K562 (cell line): ENCODE measurements around the gene MPC2. TPM values are rescaled to one million over a fixed set of nuclear protein-coding genes. Genes with fewer than 3 reads are reported as not detected.

ENCODE experiments used
- FOXM1 ChIP-seq, 2 experiments: fragments of 450-650 bp in 1 of 2; sonication (generic) in 1 of 2; formaldehyde crosslinking in 1 of 2; IDR thresholded peaks; 2 replicates each; pipeline versions ENCODE4 v1.6.1 to v1.9.0; 2017 to 2022; ENCODE audit warnings: low read depth in 2 of 2, mild to moderate bottlenecking in 2 of 2, missing genetic modification reagents in 1 of 2, moderate library complexity in 1 of 2
- GATAD2B ChIP-seq: fragments of 450-650 bp; IDR thresholded peaks from 2 replicates; pipeline ENCODE4 v1.6.1; 2017; ENCODE audit warnings: mild to moderate bottlenecking, borderline replicate concordance
- KLF13 ChIP-seq: fragments of 450-650 bp; IDR thresholded peaks from 2 replicates; pipeline ENCODE4 v1.6.1; 2016; ENCODE audit warnings: missing genetic modification characterization, low read depth, mild to moderate bottlenecking, missing compliant biosample characterization, moderate library complexity, borderline replicate concordance
- LEF1 ChIP-seq: fragments of 450-650 bp; IDR thresholded peaks from 2 replicates; pipeline ENCODE4 v1.6.1; 2016; ENCODE audit warnings: mild to moderate bottlenecking
- MEF2A ChIP-seq: IDR thresholded peaks from 2 replicates; pipeline ENCODE4 v1.6.1; 2011; ENCODE audit warnings: low read depth, mild to moderate bottlenecking, low read length, moderate library complexity; ENCODE audit not compliant: control insufficient read depth
- PBX2 ChIP-seq, 2 experiments: IDR thresholded peaks in 1 of 2; conservative IDR thresholded peaks in 1 of 2; 2 replicates each; pipeline ENCODE4 v1.6.1; 2016; ENCODE audit warnings: low read depth in 2 of 2, mild to moderate bottlenecking in 1 of 2, missing compliant biosample characterization in 1 of 2, missing genetic modification characterization in 1 of 2, moderate library complexity in 1 of 2
- TEAD2 ChIP-seq: fragments of 450-650 bp; IDR thresholded peaks from 2 replicates; pipeline ENCODE4 v1.6.1; 2016; ENCODE audit warnings: missing genetic modification characterization, control low read depth, missing compliant biosample characterization
- ZNF609 ChIP-seq: sonication (generic); formaldehyde crosslinking; IDR thresholded peaks from 2 replicates; pipeline ENCODE4 v1.8.1; 2023; ENCODE audit warnings: missing genetic modification reagents, mild to moderate bottlenecking, borderline replicate concordance
- ZNF696 ChIP-seq: fragments of 250-450 bp; sonication (Bioruptor Pico); conservative IDR thresholded peaks from 2 replicates; pipeline ENCODE4 v1.4.0; 2020; ENCODE audit warnings: mild to moderate bottlenecking, moderate library complexity
- ZSCAN29 ChIP-seq: fragments of 450-650 bp; IDR thresholded peaks from 2 replicates; pipeline ENCODE4 v1.6.1; 2017
- polyA plus RNA-seq, 8 experiments: library from polyadenylated mRNA; depleted of rRNA in 4 of 8; stranded (reverse) in 5 of 8; unstranded in 3 of 8; fragments of >200 nt; fragmentation: Nextera tagmentation in 2 of 8; fragmentation: Illumina TruSeq in 1 of 8; extraction: Ambion mirVana in 2 of 8; extraction: Trizol in 1 of 8; gene quantifications; 2 replicates each; pipeline versions ENCODE4 v1.2.1 to v1.2.3, GENCODE V29; 2011 to 2014; ENCODE audit warnings: inconsistent platforms in 1 of 8, missing spikeins in 1 of 8
- total RNA-seq, 7 experiments: library from RNA; depleted of rRNA in 6 of 7; stranded (reverse); fragments of >200 nt in 6 of 7; fragmentation: Illumina TruSeq in 2 of 7; extraction: Trizol in 2 of 7; gene quantifications; 2 replicates each; pipeline versions ENCODE4 v1.2.1 to v1.2.3, GENCODE V29; 2011 to 2021; ENCODE audit warnings: low replicate concordance in 1 of 7
- TF ChIP-seq, protein P1 (sequence below): sonication (generic); formaldehyde crosslinking; IDR thresholded peaks from 2 replicates; pipeline ENCODE4 v1.8.0; 2022; ENCODE audit warnings: mild to moderate bottlenecking, missing genetic modification reagents
- TF ChIP-seq, protein P2 (sequence below), 2 experiments: fragments of 450-650 bp; conservative IDR thresholded peaks; 2 replicates each; pipeline ENCODE4 v1.6.1; 2017; ENCODE audit warnings: mild to moderate bottlenecking in 2 of 2, moderate library complexity in 2 of 2
- TF ChIP-seq, protein P3 (sequence below): fragments of 450-650 bp; formaldehyde crosslinking; IDR thresholded peaks from 2 replicates; pipeline ENCODE4 v1.4.0; 2020; ENCODE audit warnings: mild to moderate bottlenecking

MPC2 gene
- total and polyA plus RNA-seq, 9 of the 15 experiments (the other 6 are each of a cell fraction or from before 2014, with no cell fraction given) = 70.7 to 179 (median 144) TPM

- TF ChIP-seq GATAD2B (no peak), KLF13 (peak; percentile 48; the same call in 1 of the 2 replicates), TEAD2 (tag) (peak; percentile 84), MEF2A (no peak), PBX2 (CRISPR knock-in tag; IDR thresholded peaks at IDR 0.05; ENCODE audit: low read depth) (no peak), PBX2 (tag; conservative IDR thresholded peaks at IDR 0.05; ENCODE audit: low read depth) (no peak), ZNF609 (peak; percentile 95), ZSCAN29 (no peak), ZNF696 (CRISPR knock-in tag) (no peak), LEF1 (peak; percentile 92), FOXM1 (IDR thresholded peaks at IDR 0.05; ENCODE audit: low read depth) (peak; percentile 87), FOXM1 (CRISPR knock-in tag; IDR thresholded peaks at IDR 0.05; ENCODE audit: low read depth) (no peak)
- TF ChIP-seq, protein P1, sequence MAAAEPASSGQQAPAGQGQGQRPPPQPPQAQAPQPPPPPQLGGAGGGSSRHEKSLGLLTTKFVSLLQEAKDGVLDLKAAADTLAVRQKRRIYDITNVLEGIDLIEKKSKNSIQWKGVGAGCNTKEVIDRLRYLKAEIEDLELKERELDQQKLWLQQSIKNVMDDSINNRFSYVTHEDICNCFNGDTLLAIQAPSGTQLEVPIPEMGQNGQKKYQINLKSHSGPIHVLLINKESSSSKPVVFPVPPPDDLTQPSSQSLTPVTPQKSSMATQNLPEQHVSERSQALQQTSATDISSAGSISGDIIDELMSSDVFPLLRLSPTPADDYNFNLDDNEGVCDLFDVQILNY = peak; percentile 95
- TF ChIP-seq, protein P2, sequence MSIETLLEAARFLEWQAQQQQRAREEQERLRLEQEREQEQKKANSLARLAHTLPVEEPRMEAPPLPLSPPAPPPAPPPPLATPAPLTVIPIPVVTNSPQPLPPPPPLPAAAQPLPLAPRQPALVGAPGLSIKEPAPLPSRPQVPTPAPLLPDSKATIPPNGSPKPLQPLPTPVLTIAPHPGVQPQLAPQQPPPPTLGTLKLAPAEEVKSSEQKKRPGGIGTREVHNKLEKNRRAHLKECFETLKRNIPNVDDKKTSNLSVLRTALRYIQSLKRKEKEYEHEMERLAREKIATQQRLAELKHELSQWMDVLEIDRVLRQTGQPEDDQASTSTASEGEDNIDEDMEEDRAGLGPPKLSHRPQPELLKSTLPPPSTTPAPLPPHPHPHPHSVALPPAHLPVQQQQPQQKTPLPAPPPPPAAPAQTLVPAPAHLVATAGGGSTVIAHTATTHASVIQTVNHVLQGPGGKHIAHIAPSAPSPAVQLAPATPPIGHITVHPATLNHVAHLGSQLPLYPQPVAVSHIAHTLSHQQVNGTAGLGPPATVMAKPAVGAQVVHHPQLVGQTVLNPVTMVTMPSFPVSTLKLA (conservative IDR thresholded peaks at IDR 0.05) = peak; percentile 99 to 100
- TF ChIP-seq, protein P3, sequence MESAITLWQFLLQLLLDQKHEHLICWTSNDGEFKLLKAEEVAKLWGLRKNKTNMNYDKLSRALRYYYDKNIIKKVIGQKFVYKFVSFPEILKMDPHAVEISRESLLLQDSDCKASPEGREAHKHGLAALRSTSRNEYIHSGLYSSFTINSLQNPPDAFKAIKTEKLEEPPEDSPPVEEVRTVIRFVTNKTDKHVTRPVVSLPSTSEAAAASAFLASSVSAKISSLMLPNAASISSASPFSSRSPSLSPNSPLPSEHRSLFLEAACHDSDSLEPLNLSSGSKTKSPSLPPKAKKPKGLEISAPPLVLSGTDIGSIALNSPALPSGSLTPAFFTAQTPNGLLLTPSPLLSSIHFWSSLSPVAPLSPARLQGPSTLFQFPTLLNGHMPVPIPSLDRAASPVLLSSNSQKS (CRISPR knock-in tag) = no peak
These were observed 48.1 kb upstream of the MPC2 start (continued) for GRCh38 chr1:167984886-167985489.
